AG04450 (cell line): ENCODE data around the gene CFAP45. TPM values are rescaled to one million over a fixed set of nuclear protein-coding genes. Genes with fewer than 3 reads are reported as not detected.

Experiments
- CTCF ChIA-PET: fragments of 300-600, 350-600 bp; formaldehyde crosslinking; extraction: SDS; loops from one replicate; lab custom pipeline; 2022; ENCODE audit warnings: antibody characterized with exemption, inconsistent platforms; lab: Charles Lee
- POLR2A ChIA-PET: fragments of 350-600 bp; formaldehyde crosslinking; extraction: SDS; loops from one replicate; lab custom pipeline; 2021; ENCODE audit warnings: antibody characterized with exemption, inconsistent platforms; lab: Yijun Ruan, JAX
- DNase-seq: peaks from one replicate; pipeline ENCODE4 v3.0.0-alpha.2; 2011; ENCODE audit warnings: low read depth, low spot score
- H3K27ac ChIP-seq: one replicate; pipeline ENCODE4 v1.5.1; 2012; ENCODE audit warnings: low read depth, low read length, control low read depth
- H3K27me3 ChIP-seq: one replicate; pipeline ENCODE4 v1.6.0; 2012; ENCODE audit warnings: low read length; ENCODE audit not compliant: control insufficient read depth, insufficient read depth
- H3K4me3 ChIP-seq: 2 replicates; pipeline ENCODE4 v1.5.1; 2011; ENCODE audit warnings: mild to moderate bottlenecking, low read depth, low read length, control low read depth
- H3K9me3 ChIP-seq: 2 replicates; pipeline ENCODE4 v1.5.1; 2012; ENCODE audit warnings: low read length; ENCODE audit not compliant: control insufficient read depth, insufficient read depth
- polyA plus RNA-seq: library from polyadenylated mRNA; depleted of rRNA; stranded (reverse); fragments of >200 nt; gene quantifications from 2 replicates; pipeline ENCODE4 v1.2.3, GENCODE V29; 2011; rRNA removed
- small RNA-seq: library from RNA; depleted of rRNA; stranded (forward); fragments of <200 nt; gene quantifications from one replicate; pipeline ENCODE3, GENCODE V24; 2012; ENCODE audit warnings: low read depth; ENCODE audit not compliant: insufficient read length
- TF ChIP-seq, protein P1 (sequence below): IDR thresholded peaks from 2 replicates; pipeline ENCODE4 v1.5.1; 2011; ENCODE audit warnings: low read depth, low read length, control low read depth, inconsistent platforms

Gene CFAP45
- polyA plus RNA-seq, 1 experiment, result 0.29 TPM

DNA sequence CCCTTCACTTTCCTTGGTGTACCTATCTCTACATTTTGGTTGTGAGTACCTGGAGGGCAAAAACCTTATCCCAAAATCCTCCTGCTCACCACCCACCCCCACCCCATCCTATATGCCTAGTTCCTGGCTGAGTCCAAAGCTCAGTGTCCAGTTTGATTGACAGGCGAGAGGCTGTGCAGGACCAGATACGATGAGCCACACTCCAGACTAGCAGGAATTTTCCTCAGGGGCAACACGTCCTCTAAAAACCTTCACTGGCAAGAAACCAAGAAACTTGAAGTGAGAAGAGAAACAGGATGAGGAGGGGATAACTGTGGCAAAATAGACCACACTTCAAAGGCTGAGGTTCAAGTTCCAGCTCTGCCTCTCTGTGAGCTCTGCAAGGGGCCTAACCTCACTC, 74.4 kb downstream of the CFAP45 start:
- H3K9me3 ChIP-seq, result no peaks in the 10 kb centered on the region
- peaks cover 9% of the 10 kb centered on the region for H3K27me3 ChIP-seq
- ChIA-PET CTCF (interaction anchor here (0.9 to 8.4 kb wide), 2 partner anchors 27 to 182 kb away, joined by 3 to 63 read pairs; no protein-coding TSS in a partner anchor), POLR2A (no interaction called here)
- DNase-seq, result no peak
- H3K27ac ChIP-seq, result no peak overlapping the region
- H3K4me3 ChIP-seq, result no peak overlapping the region
- TF ChIP-seq, protein P1, sequence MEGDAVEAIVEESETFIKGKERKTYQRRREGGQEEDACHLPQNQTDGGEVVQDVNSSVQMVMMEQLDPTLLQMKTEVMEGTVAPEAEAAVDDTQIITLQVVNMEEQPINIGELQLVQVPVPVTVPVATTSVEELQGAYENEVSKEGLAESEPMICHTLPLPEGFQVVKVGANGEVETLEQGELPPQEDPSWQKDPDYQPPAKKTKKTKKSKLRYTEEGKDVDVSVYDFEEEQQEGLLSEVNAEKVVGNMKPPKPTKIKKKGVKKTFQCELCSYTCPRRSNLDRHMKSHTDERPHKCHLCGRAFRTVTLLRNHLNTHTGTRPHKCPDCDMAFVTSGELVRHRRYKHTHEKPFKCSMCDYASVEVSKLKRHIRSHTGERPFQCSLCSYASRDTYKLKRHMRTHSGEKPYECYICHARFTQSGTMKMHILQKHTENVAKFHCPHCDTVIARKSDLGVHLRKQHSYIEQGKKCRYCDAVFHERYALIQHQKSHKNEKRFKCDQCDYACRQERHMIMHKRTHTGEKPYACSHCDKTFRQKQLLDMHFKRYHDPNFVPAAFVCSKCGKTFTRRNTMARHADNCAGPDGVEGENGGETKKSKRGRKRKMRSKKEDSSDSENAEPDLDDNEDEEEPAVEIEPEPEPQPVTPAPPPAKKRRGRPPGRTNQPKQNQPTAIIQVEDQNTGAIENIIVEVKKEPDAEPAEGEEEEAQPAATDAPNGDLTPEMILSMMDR, result no peak

DNA sequence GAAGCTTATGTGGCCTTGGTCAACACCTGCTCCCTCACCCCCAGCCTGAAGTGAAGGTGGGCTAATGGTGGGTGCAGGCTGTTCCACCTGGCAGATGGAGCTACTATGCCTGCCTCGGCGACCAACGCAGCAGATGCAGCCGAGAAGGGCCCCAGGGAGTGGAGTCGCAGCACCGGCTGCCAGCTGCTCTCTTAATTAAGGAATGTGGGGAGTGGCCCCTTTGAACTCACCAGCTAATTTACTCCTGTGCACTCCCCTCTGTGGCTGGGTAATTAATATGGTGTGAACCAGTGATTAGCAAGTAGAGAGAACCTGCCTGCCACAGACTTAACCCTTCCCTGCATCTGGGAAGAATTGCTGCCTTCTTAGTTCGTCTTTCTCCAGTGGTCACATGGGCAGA, 76.6 kb downstream of the CFAP45 start:
- DNase-seq, result no peak
- no peak overlapping the region for H3K27ac ChIP-seq
- TF ChIP-seq, protein P1, result no peak
- peaks cover 11% of the 10 kb centered on the region for H3K27me3 ChIP-seq
- no peak overlapping the region for H3K4me3 ChIP-seq
- POLR2A ChIA-PET, result no interaction called here
- CTCF ChIA-PET, result interaction anchor here (1.0 to 8.4 kb wide), 4 partner anchors 18 to 183 kb away, joined by 4 to 63 read pairs (median 14); no protein-coding TSS in a partner anchor
- H3K9me3 ChIP-seq, result no peaks in the 10 kb centered on the region

Small RNA genes lying within 50 kb of the gene (small RNA-seq; reads per million reads assigned to genes)
- gene MIR4259 (not detected), gene RF00570 (not detected)

Other genes starting within 250 kb of the CFAP45 start
- not detected in 2 replicates for gene CRP, start 185.6 kb downstream of the CFAP45 start, polyA plus RNA-seq
- 6.0 and 6.1 TPM in 2 replicates for gene DUSP23, start 119.2 kb downstream of the CFAP45 start, polyA plus RNA-seq
- gene FCRL6, start 97.8 kb downstream of the CFAP45 start, polyA plus RNA-seq, result not detected in 2 replicates
- gene SLAMF8, start 73.3 kb downstream of the CFAP45 start, polyA plus RNA-seq, result not detected in 2 replicates
- not detected in 2 replicates for gene VSIG8, start 37.5 kb downstream of the CFAP45 start, polyA plus RNA-seq
- 400 and 472 TPM in 2 replicates for gene TAGLN2, start 25.3 kb upstream of the CFAP45 start, polyA plus RNA-seq
- gene IGSF9, start 45.4 kb upstream of the CFAP45 start, polyA plus RNA-seq, result not detected in 2 replicates
- gene SLAMF9, start 54.1 kb upstream of the CFAP45 start, polyA plus RNA-seq, result 0.11 TPM in 1 of 2 replicates, not detected in the other
- 5.1 and 6.6 TPM in 2 replicates for gene PIGM, start 131.8 kb upstream of the CFAP45 start, polyA plus RNA-seq
- not detected in 2 replicates for gene KCNJ10, start 170.0 kb upstream of the CFAP45 start, polyA plus RNA-seq
- not detected in 2 replicates for gene KCNJ9, start 181.4 kb upstream of the CFAP45 start, polyA plus RNA-seq
- 12.7 and 18.8 TPM in 2 replicates for gene IGSF8, start 198.5 kb upstream of the CFAP45 start, polyA plus RNA-seq
- 6.2 and 6.5 TPM in 2 replicates for gene ATP1A2, start 215.6 kb upstream of the CFAP45 start, polyA plus RNA-seq